IPS-15b (cell line): ENCODE results near the gene MYDGF.

Experiments
- H3K27me3 ChIP-seq: one replicate; pipeline ENCODE4 v1.6.1; 2013; ENCODE audit warnings: low read length; ENCODE audit not compliant: control insufficient read depth, insufficient read depth
- H3K36me3 ChIP-seq: one replicate; pipeline ENCODE4 v1.6.1; 2013; ENCODE audit warnings: low read length; ENCODE audit not compliant: control insufficient read depth, insufficient read depth
- H3K4me1 ChIP-seq: one replicate; pipeline ENCODE4 v1.6.1; 2013; ENCODE audit warnings: mild to moderate bottlenecking, low read length; ENCODE audit not compliant: control insufficient read depth, insufficient read depth
- H3K4me3 ChIP-seq: one replicate; pipeline ENCODE4 v1.5.1; 2013; ENCODE audit warnings: low read depth, low read length
- H3K9ac ChIP-seq: one replicate; pipeline ENCODE4 v1.6.1; 2013; ENCODE audit warnings: low read depth, mild to moderate bottlenecking, low read length
- H3K9me3 ChIP-seq: one replicate; pipeline ENCODE4 v1.6.1; 2013; ENCODE audit warnings: mild to moderate bottlenecking, low read length; ENCODE audit not compliant: control insufficient read depth, insufficient read depth

MYDGF gene

GRCh38 chr19:4609878-4610511 lies 60.1 kb downstream of the MYDGF start:
- Histone ChIP-seq H3K36me3 (no peaks in the 10 kb centered on the region), H3K27me3 (peaks cover 7% of the 10 kb centered on the region), H3K9me3 (no peaks in the 10 kb centered on the region), H3K9ac (no peak overlapping the region), H3K4me1 (peaks cover 3% of the 10 kb centered on the region), H3K4me3 (no peak overlapping the region)
